ENCODE results near the gene OR51F1. TPM values are rescaled to one million over a fixed set of nuclear protein-coding genes. Genes with fewer than 3 reads are reported as not detected.

Gene OR51F1
- total and polyA plus RNA-seq, 7 donors: not detected

- WGBS, 2 donors: 88 to 90% methylated on average over 6 of the region's 6 CpGs
- H3K36me3 ChIP-seq: no peaks in the 10 kb centered on the region
- DNase-seq: no peak
- no peaks in the 10 kb centered on the region for H3K4me1 ChIP-seq
- intact Hi-C loops (cut with DNase I): no loop called here
- H3K27me3 ChIP-seq: no peaks in the 10 kb centered on the region
- no peak overlapping the region for H3K27ac ChIP-seq
- TF ChIP-seq POLR2A (IDR thresholded peaks at IDR 0.05): no peak
- TF ChIP-seq EP300 (IDR thresholded peaks at IDR 0.05): no peak
- TF ChIP-seq POLR2AphosphoS5 (IDR thresholded peaks at IDR 0.05): no peak
- TF ChIP-seq CTCF (IDR thresholded peaks at IDR 0.05): no peak
- H3K9me3 ChIP-seq: no peaks in the 10 kb centered on the region
- H3K4me3 ChIP-seq: no peak overlapping the region
Observed at GRCh38 chr11:4766420-4767043, 3.2 kb downstream of the OR51F1 start.

GRCh38 chr11:4763096-4763495, 6.6 kb downstream of the OR51F1 start:
- intact Hi-C loops (cut with DNase I): no loop called here
- Histone ChIP-seq H3K4me1 (no peaks in the 10 kb centered on the region), H3K27me3 (no peaks in the 10 kb centered on the region), H3K27ac (no peak overlapping the region), H3K36me3 (no peaks in the 10 kb centered on the region), H3K4me3 (no peak overlapping the region), H3K9me3 (no peaks in the 10 kb centered on the region)
- 60 to 73% methylated on average over 2 of the region's 2 CpGs for WGBS, 2 donors
- no peak for DNase-seq
- TF ChIP-seq POLR2A (IDR thresholded peaks at IDR 0.05): no peak
- TF ChIP-seq CTCF (IDR thresholded peaks at IDR 0.05): no peak
- TF ChIP-seq EP300 (IDR thresholded peaks at IDR 0.05): no peak
- no peak for TF ChIP-seq POLR2AphosphoS5 (IDR thresholded peaks at IDR 0.05)

GRCh38 chr11:4751201-4751600, 18.5 kb downstream of the OR51F1 start:
- Histone ChIP-seq H3K27ac (no peak overlapping the region), H3K4me3 (no peak overlapping the region), H3K36me3 (no peaks in the 10 kb centered on the region), H3K9me3 (no peaks in the 10 kb centered on the region), H3K27me3 (no peaks in the 10 kb centered on the region), H3K4me1 (no peaks in the 10 kb centered on the region)
- TF ChIP-seq EP300 (IDR thresholded peaks at IDR 0.05) (no peak), POLR2AphosphoS5 (IDR thresholded peaks at IDR 0.05) (no peak), CTCF (IDR thresholded peaks at IDR 0.05) (no peak), POLR2A (IDR thresholded peaks at IDR 0.05) (no peak)
- intact Hi-C loops (cut with DNase I): no loop called here
- WGBS, 2 donors: 52 to 73% methylated on average over 1 of the region's 1 CpG
- no peak for DNase-seq

- no peak for DNase-seq
- intact Hi-C loops (cut with DNase I): no loop called here
- no peaks in the 10 kb centered on the region for H3K4me1 ChIP-seq
- H3K9me3 ChIP-seq: no peaks in the 10 kb centered on the region
- H3K36me3 ChIP-seq: no peaks in the 10 kb centered on the region
- no peak overlapping the region for H3K27ac ChIP-seq
- 74 to 85% methylated on average over 6 of the region's 6 CpGs for WGBS, 2 donors
- H3K4me3 ChIP-seq: no peak overlapping the region
- H3K27me3 ChIP-seq: no peaks in the 10 kb centered on the region
- no peak for TF ChIP-seq CTCF (IDR thresholded peaks at IDR 0.05)
- TF ChIP-seq POLR2AphosphoS5 (IDR thresholded peaks at IDR 0.05): no peak
- no peak for TF ChIP-seq POLR2A (IDR thresholded peaks at IDR 0.05)
- TF ChIP-seq EP300 (IDR thresholded peaks at IDR 0.05): no peak
Observed at GRCh38 chr11:4748438-4748837, 21.3 kb downstream of the OR51F1 start.

- no peak for DNase-seq
- WGBS, 2 donors: 21 to 67% methylated on average over 2 of the region's 2 CpGs
- intact Hi-C loops (cut with DNase I): no loop called here
- H3K4me3 ChIP-seq: no peak overlapping the region
- H3K27me3 ChIP-seq: no peaks in the 10 kb centered on the region
- no peaks in the 10 kb centered on the region for H3K36me3 ChIP-seq
- H3K4me1 ChIP-seq: no peaks in the 10 kb centered on the region
- TF ChIP-seq POLR2A (IDR thresholded peaks at IDR 0.05): no peak
- TF ChIP-seq CTCF (IDR thresholded peaks at IDR 0.05): no peak
- TF ChIP-seq EP300 (IDR thresholded peaks at IDR 0.05): no peak
- no peak for TF ChIP-seq POLR2AphosphoS5 (IDR thresholded peaks at IDR 0.05)
- H3K9me3 ChIP-seq: no peaks in the 10 kb centered on the region
- no peak overlapping the region for H3K27ac ChIP-seq
Observed at GRCh38 chr11:4740735-4741134, 29.0 kb downstream of the OR51F1 start.
